ENCODE measurements around the gene SPDYC. TPM values are rescaled to one million over a fixed set of nuclear protein-coding genes. Genes with fewer than 3 reads are reported as not detected.
A peak's percentile ranks its signal among the peaks of the same experiment; 100 is the strongest.

Gene SPDYC
- total RNA-seq, 1 donor from 2014 or later = not detected

- DNase-seq (ENCODE audit: low spot score) = no peak
- Mint-ChIP-seq H3K4me3 (ENCODE audit: unreplicated experiment) (no peak overlapping the region), H3K27me3 (ENCODE audit: unreplicated experiment) (peaks cover 7% of the 10 kb centered on the region), H3K4me1 (ENCODE audit: unreplicated experiment) (peaks cover 7% of the 10 kb centered on the region), H3K27ac (ENCODE audit: unreplicated experiment) (no peak overlapping the region), H3K9me3 (ENCODE audit: unreplicated experiment) (no peaks in the 10 kb centered on the region), H3K36me3 (ENCODE audit: low read depth, unreplicated experiment) (peaks cover 27% of the 10 kb centered on the region)
- no peak for TF ChIP-seq CTCF (IDR thresholded peaks at IDR 0.05; ENCODE audit: unreplicated experiment)
Observed at GRCh38 chr11:65188486-65188885, 18.5 kb downstream of the SPDYC start.

DNA sequence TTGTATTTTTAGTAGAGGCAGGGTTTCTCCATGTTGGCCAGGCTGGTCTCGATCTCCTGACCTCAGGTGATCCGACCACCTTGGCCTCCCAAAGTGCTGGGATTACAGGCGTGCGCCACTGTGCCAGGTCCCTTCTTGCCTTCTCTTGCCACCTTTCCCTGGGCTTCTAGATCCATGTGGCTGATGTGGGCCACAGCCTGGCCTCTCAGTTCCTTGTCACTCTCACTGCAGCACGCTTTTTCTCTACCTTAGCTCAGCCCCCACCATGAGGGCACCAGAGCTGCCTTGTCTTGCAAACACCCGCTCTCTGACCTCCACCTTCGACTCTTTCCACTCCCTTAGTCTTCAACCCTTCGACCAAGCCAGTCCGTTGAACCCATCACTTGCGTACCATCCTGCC is 19.2 kb downstream of the SPDYC start:
- no peak for DNase-seq (ENCODE audit: low spot score)
- Mint-ChIP-seq H3K36me3 (ENCODE audit: low read depth, unreplicated experiment) (peaks cover 24% of the 10 kb centered on the region), H3K4me1 (ENCODE audit: unreplicated experiment) (peaks cover 3% of the 10 kb centered on the region), H3K27me3 (ENCODE audit: unreplicated experiment) (peaks cover 5% of the 10 kb centered on the region), H3K9me3 (ENCODE audit: unreplicated experiment) (no peaks in the 10 kb centered on the region), H3K27ac (ENCODE audit: unreplicated experiment) (no peak overlapping the region), H3K4me3 (ENCODE audit: unreplicated experiment) (peak overlapping the region; percentile 51)
- no peak for TF ChIP-seq CTCF (IDR thresholded peaks at IDR 0.05; ENCODE audit: unreplicated experiment)

- Mint-ChIP-seq H3K27ac (ENCODE audit: unreplicated experiment) (no peak overlapping the region), H3K4me3 (ENCODE audit: unreplicated experiment) (no peak overlapping the region), H3K4me1 (ENCODE audit: unreplicated experiment) (peaks cover 2% of the 10 kb centered on the region), H3K36me3 (ENCODE audit: low read depth, unreplicated experiment) (peaks cover 22% of the 10 kb centered on the region), H3K9me3 (ENCODE audit: unreplicated experiment) (no peaks in the 10 kb centered on the region), H3K27me3 (ENCODE audit: unreplicated experiment) (no peaks in the 10 kb centered on the region)
- TF ChIP-seq CTCF (IDR thresholded peaks at IDR 0.05; ENCODE audit: unreplicated experiment) = no peak
- DNase-seq (ENCODE audit: low spot score) = no peak
Observed at GRCh38 chr11:65194564-65194963, 24.5 kb downstream of the SPDYC start.

GRCh38 chr11:65204143-65204542 is 34.1 kb downstream of the SPDYC start:
- Mint-ChIP-seq H3K36me3 (ENCODE audit: low read depth, unreplicated experiment) (peaks cover 20% of the 10 kb centered on the region), H3K27me3 (ENCODE audit: unreplicated experiment) (peaks cover 6% of the 10 kb centered on the region), H3K4me1 (ENCODE audit: unreplicated experiment) (peaks cover 4% of the 10 kb centered on the region), H3K27ac (ENCODE audit: unreplicated experiment) (no peak overlapping the region), H3K9me3 (ENCODE audit: unreplicated experiment) (no peaks in the 10 kb centered on the region), H3K4me3 (ENCODE audit: unreplicated experiment) (no peak overlapping the region)
- no peak for TF ChIP-seq CTCF (IDR thresholded peaks at IDR 0.05; ENCODE audit: unreplicated experiment)
- no peak for DNase-seq (ENCODE audit: low spot score)

- peaks cover 6% of the 10 kb centered on the region for H3K27me3 Mint-ChIP-seq (ENCODE audit: unreplicated experiment)
- peaks cover 4% of the 10 kb centered on the region for H3K4me1 Mint-ChIP-seq (ENCODE audit: unreplicated experiment)
- H3K9me3 Mint-ChIP-seq (ENCODE audit: unreplicated experiment) = no peaks in the 10 kb centered on the region
- H3K4me3 Mint-ChIP-seq (ENCODE audit: unreplicated experiment) = no peak overlapping the region
- peaks cover 22% of the 10 kb centered on the region for H3K36me3 Mint-ChIP-seq (ENCODE audit: low read depth, unreplicated experiment)
- TF ChIP-seq CTCF (IDR thresholded peaks at IDR 0.05; ENCODE audit: unreplicated experiment) = peak; percentile 99
- H3K27ac Mint-ChIP-seq (ENCODE audit: unreplicated experiment) = no peak overlapping the region
- DNase-seq (ENCODE audit: low spot score) = peak; percentile 79
Observed at GRCh38 chr11:65204646-65205601, 34.9 kb downstream of the SPDYC start.
